ENCODE measurements around the gene RNU6-9. TPM values are rescaled to one million over a fixed set of nuclear protein-coding genes. Genes with fewer than 3 reads are reported as not detected.
A peak's percentile ranks its signal among the peaks of the same experiment; 100 is the strongest.

Gene RNU6-9
- total RNA-seq, 1 donor = not detected

DNA sequence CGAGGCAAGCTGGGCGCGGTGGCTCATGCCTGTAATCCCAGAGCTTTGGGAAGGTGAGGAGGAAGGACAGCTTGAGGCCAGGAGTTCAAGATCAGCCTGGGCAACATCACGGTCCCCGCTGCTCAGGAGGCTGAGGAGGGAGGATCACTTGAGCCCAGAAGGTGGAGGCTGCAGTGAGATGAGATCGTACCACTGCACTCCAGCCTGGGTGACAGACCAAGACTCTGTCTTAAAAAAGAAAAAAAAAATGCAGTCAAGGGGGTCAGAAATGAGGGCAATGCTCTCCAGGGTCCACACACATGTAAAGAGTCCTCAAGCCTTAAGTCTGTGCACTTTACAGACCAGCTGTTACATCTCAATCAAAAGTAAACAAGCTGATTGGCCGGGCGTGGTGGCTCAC lies 11.3 kb downstream of the RNU6-9 start:
- H3K27ac ChIP-seq (ENCODE audit: low read depth, low read length) = no peak overlapping the region
- TF ChIP-seq, protein P1, sequence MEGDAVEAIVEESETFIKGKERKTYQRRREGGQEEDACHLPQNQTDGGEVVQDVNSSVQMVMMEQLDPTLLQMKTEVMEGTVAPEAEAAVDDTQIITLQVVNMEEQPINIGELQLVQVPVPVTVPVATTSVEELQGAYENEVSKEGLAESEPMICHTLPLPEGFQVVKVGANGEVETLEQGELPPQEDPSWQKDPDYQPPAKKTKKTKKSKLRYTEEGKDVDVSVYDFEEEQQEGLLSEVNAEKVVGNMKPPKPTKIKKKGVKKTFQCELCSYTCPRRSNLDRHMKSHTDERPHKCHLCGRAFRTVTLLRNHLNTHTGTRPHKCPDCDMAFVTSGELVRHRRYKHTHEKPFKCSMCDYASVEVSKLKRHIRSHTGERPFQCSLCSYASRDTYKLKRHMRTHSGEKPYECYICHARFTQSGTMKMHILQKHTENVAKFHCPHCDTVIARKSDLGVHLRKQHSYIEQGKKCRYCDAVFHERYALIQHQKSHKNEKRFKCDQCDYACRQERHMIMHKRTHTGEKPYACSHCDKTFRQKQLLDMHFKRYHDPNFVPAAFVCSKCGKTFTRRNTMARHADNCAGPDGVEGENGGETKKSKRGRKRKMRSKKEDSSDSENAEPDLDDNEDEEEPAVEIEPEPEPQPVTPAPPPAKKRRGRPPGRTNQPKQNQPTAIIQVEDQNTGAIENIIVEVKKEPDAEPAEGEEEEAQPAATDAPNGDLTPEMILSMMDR (IDR thresholded peaks at IDR 0.05; ENCODE audit: extremely low read depth, low read depth, low read length) = no peak

DNA sequence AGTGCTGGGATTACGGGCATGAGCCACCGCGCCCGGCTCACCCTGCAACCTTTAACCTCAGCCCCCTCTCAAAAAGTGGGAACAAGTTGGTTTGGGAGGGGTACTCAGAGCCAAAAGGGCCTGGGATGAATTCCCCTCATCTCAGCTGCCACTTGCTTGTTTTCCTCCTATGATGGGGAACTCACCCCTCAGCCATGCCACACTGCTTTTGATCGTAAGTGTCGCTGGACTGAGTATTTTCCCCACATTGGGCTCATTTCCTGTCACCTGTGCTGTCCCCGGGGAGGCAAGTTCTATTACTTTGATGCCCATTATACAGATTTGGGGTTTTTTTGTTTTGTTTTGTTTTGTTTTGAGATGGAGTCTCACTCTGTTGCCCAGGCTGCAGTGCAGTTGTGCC lies 13.2 kb downstream of the RNU6-9 start:
- H3K27ac ChIP-seq (ENCODE audit: low read depth, low read length) = no peak overlapping the region
- TF ChIP-seq, protein P1 (IDR thresholded peaks at IDR 0.05; ENCODE audit: extremely low read depth, low read depth, low read length) = no peak
- no peak overlapping the region for H3K4me2 ChIP-seq (ENCODE audit: insufficient read depth, low read length)
- H3K9me3 ChIP-seq (ENCODE audit: low read depth, low read length) = no peaks in the 10 kb centered on the region
- no peaks in the 10 kb centered on the region for H3K27me3 ChIP-seq (ENCODE audit: insufficient read depth, low read length)
- H3K4me3 ChIP-seq (ENCODE audit: insufficient read depth, low read length) = no peak overlapping the region
- no peak for DNase-seq (ENCODE audit: insufficient read length, low spot score, missing footprints)
- no peak overlapping the region for H2AFZ ChIP-seq (ENCODE audit: low read length)
- H3K36me3 ChIP-seq (ENCODE audit: insufficient read depth, low read length) = peaks cover 6% of the 10 kb centered on the region
- peaks cover 4% of the 10 kb centered on the region for H3K4me1 ChIP-seq (ENCODE audit: insufficient read depth, low read length)
- peaks cover 43% of the 10 kb centered on the region for H4K20me1 ChIP-seq (ENCODE audit: insufficient read depth, low read length)
- peaks cover 60% of the 10 kb centered on the region for H3K79me2 ChIP-seq (ENCODE audit: insufficient read depth, low read length)

More for the DNA sequence above, 11.3 kb downstream of the RNU6-9 start:
- H3K4me3 ChIP-seq (ENCODE audit: insufficient read depth, low read length) = no peak overlapping the region
- H3K9me3 ChIP-seq (ENCODE audit: low read depth, low read length) = no peaks in the 10 kb centered on the region
- H2AFZ ChIP-seq (ENCODE audit: low read length) = no peak overlapping the region
- DNase-seq (ENCODE audit: insufficient read length, low spot score, missing footprints) = no peak
- peaks cover 42% of the 10 kb centered on the region for H4K20me1 ChIP-seq (ENCODE audit: insufficient read depth, low read length)
- H3K36me3 ChIP-seq (ENCODE audit: insufficient read depth, low read length) = peaks cover 10% of the 10 kb centered on the region
- H3K4me2 ChIP-seq (ENCODE audit: insufficient read depth, low read length) = no peak overlapping the region
- peaks cover 48% of the 10 kb centered on the region for H3K79me2 ChIP-seq (ENCODE audit: insufficient read depth, low read length)
- peaks cover 4% of the 10 kb centered on the region for H3K4me1 ChIP-seq (ENCODE audit: insufficient read depth, low read length)
- H3K27me3 ChIP-seq (ENCODE audit: insufficient read depth, low read length) = no peaks in the 10 kb centered on the region

DNA sequence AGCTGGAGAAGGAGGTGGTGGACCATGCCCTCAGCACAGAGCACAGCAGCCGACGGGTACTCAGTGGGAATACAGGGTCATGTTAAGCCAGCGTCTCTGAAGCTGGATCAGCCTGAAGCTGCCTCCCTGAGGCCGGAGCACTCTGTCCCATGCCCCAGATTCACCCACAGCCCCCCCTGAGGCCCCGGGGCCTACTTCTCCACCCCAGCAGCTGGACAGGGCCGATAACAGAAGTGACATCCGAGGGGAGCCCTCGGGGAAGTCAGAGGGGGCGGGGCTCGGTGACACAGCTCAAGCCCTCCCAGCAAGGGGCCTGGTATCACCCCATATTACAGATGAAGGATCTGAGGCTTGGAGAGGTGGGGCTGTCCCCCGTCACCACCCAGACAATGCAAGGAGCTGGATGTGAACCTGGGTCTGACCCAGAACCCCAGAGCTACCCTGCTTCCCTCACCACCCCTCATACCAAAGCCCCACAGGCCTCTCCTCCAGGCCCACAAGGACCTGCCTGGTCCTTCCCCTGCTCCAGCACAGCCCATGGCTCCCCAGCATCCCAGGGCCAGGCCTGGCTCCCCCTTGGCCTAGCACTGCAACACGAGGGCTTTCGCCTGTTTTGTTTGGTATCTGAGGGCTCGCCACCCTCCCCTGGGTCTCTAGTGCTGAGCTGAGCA lies 14.0 kb downstream of the RNU6-9 start:
- no peaks in the 10 kb centered on the region for H3K36me3 ChIP-seq (ENCODE audit: insufficient read depth, low read length)
- TF ChIP-seq, protein P1 (IDR thresholded peaks at IDR 0.05; ENCODE audit: extremely low read depth, low read depth, low read length) = no peak
- peaks cover 4% of the 10 kb centered on the region for H3K4me1 ChIP-seq (ENCODE audit: insufficient read depth, low read length)
- H3K27me3 ChIP-seq (ENCODE audit: insufficient read depth, low read length) = no peaks in the 10 kb centered on the region
- H4K20me1 ChIP-seq (ENCODE audit: insufficient read depth, low read length) = peaks cover 37% of the 10 kb centered on the region
- H3K79me2 ChIP-seq (ENCODE audit: insufficient read depth, low read length) = peaks cover 58% of the 10 kb centered on the region
- no peak overlapping the region for H3K4me2 ChIP-seq (ENCODE audit: insufficient read depth, low read length)
- no peak overlapping the region for H2AFZ ChIP-seq (ENCODE audit: low read length)
- no peak overlapping the region for H3K27ac ChIP-seq (ENCODE audit: low read depth, low read length)
- H3K4me3 ChIP-seq (ENCODE audit: insufficient read depth, low read length) = no peak overlapping the region
- H3K9me3 ChIP-seq (ENCODE audit: low read depth, low read length) = no peaks in the 10 kb centered on the region
- peak; percentile 81 for DNase-seq (ENCODE audit: insufficient read length, low spot score, missing footprints)

DNA sequence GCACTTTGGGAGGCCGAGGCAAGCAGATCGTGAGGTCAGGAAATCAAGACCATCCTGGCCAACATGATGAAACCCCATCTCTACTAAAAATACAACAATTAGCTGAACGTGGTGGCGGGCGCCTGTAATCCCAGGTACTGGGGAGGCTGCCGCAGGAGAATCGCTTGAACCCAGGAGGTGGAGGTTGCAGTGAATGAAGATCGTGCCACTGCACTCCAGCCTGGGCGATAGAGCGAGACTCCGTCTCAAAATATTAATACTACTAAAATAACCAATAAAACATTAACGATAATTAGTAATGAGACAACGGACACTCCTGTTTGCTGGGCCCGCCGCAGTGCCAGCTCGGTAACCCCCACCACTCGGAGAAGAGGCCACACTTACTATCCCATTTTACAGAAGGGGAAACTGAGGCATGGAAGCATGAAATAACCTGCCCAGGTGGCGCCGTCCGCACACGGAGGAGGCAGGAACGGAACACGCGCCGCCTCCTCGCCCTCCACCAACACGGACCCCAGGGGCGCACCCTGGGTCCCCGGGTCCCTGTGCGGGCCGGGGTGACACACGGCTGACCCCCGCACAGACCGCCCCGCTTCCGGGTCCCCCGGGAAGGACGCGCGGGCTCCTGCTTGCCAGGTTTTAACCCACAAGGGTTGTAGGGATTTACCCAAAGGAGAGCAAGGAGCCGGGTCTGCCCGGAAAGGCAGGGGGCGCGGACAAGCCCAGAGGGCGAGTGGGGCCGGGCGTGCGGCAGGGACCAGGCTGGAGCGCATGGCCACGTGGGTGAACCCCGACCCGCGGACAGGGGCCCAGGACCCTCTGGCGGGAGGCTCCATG lies 18.1 kb downstream of the RNU6-9 start:
- DNase-seq (ENCODE audit: insufficient read length, low spot score, missing footprints) = peak; percentile 86
- Histone ChIP-seq H3K36me3 (ENCODE audit: insufficient read depth, low read length) (no peaks in the 10 kb centered on the region), H2AFZ (ENCODE audit: low read length) (no peak overlapping the region), H3K27ac (ENCODE audit: low read depth, low read length) (no peak overlapping the region), H3K4me3 (ENCODE audit: insufficient read depth, low read length) (peak overlapping the region; percentile 48), H3K27me3 (ENCODE audit: insufficient read depth, low read length) (no peaks in the 10 kb centered on the region), H3K9me3 (ENCODE audit: low read depth, low read length) (no peaks in the 10 kb centered on the region), H3K4me2 (ENCODE audit: insufficient read depth, low read length) (no peak overlapping the region), H4K20me1 (ENCODE audit: insufficient read depth, low read length) (peaks cover 22% of the 10 kb centered on the region), H3K4me1 (ENCODE audit: insufficient read depth, low read length) (peaks cover 10% of the 10 kb centered on the region), H3K79me2 (ENCODE audit: insufficient read depth, low read length) (peaks cover 42% of the 10 kb centered on the region)
- TF ChIP-seq, protein P1 (IDR thresholded peaks at IDR 0.05; ENCODE audit: extremely low read depth, low read depth, low read length) = no peak

Data from osteoblast (primary cell).